ENCODE measurements around the gene SPANXA2.
"Not testable (repeated sequence)": the region's sequence is repeated elsewhere in the genome, so short reads cannot be mapped to it uniquely, and the experiment has no call there.

- TF ChIP-seq FOSL1 (IDR thresholded peaks at IDR 0.05; ENCODE audit: low read depth); ATF3 (IDR thresholded peaks at IDR 0.05); CTCF (IDR thresholded peaks at IDR 0.05 in 2 of 3, conservative IDR thresholded peaks at IDR 0.05 in 1 of 3; ENCODE audit: borderline replicate concordance in 1 of 3, insufficient read depth in 1 of 3, low read depth in 2 of 3, low read length in 2 of 3); MAX (IDR thresholded peaks at IDR 0.05); SIN3A (IDR thresholded peaks at IDR 0.05; ENCODE audit: low read depth); CEBPB (IDR thresholded peaks at IDR 0.05; ENCODE audit: low read depth); EZH2 (IDR thresholded peaks at IDR 0.05); POLR2AphosphoS5 (IDR thresholded peaks at IDR 0.05; ENCODE audit: low read depth, low read length); TCF7L2 (IDR thresholded peaks at IDR 0.05; ENCODE audit: borderline replicate concordance, extremely low read depth, insufficient read depth, insufficient read length): not testable (repeated sequence)
Measured at GRCh38 chrX:141589408-141589807, at the start of gene SPANXA2.

Measured in HCT116 (cell line).